Gastroesophageal sphincter (tissue), 4 donors: ENCODE data around the gene CCAR1. TPM values are rescaled to one million over a fixed set of nuclear protein-coding genes. Genes with fewer than 3 reads are reported as not detected.

Experiments
- small RNA-seq, 4 donors: library from RNA; depleted of rRNA; stranded (forward); fragments of <200 nt; gene quantifications; one replicate each; pipeline ENCODE3, GENCODE V24; 2016
- total RNA-seq, 4 donors: library from RNA; depleted of rRNA; stranded (reverse); fragments of >200 nt; gene quantifications; one replicate each; pipeline ENCODE4 v1.1.0, GENCODE V29; 2016

The CCAR1 gene
- total RNA-seq, 4 donors from 2014 or later = 42.4 to 60.8 (median 54.8) TPM

Small RNAs within 50 kb of the gene (small RNA-seq; reads per million reads assigned to genes)
- gene MIR1254-1 (0 reads per million in 4 donors), gene RF00019 (0 reads per million in 4 donors)

Other genes starting within 250 kb of the CCAR1 start
- 1 to 10 TPM in 3 of 4 donors, under 1 TPM in 1; 0.85 to 3.0 (median 2.1) TPM for gene DNA2, start 249.3 kb upstream of the CCAR1 start, total RNA-seq
- 100 to 1,000 TPM in 1 of 4 donors, 10 to 100 TPM in 3; 14.5 to 161 (median 16.8) TPM for gene SLC25A16, start 193.7 kb upstream of the CCAR1 start, total RNA-seq
- 10 to 100 TPM in 2 of 4 donors, 1 to 10 TPM in 2; 7.2 to 14.5 (median 9.8) TPM for gene TET1, start 160.9 kb upstream of the CCAR1 start, total RNA-seq
- 10 to 100 TPM; 11.4 to 38.0 (median 15.4) TPM for gene STOX1, start 106.3 kb downstream of the CCAR1 start, total RNA-seq
- 10 to 100 TPM; 43.5 to 57.6 (median 50.3) TPM for gene DDX50, start 180.1 kb downstream of the CCAR1 start, total RNA-seq
- 10 to 100 TPM; 28.1 to 78.6 (median 34.9) TPM for gene DDX21, start 234.9 kb downstream of the CCAR1 start, total RNA-seq